Measurements from ENCODE around the gene PRAMEF1. TPM values are rescaled to one million over a fixed set of nuclear protein-coding genes. Genes with fewer than 3 reads are reported as not detected.

PRAMEF1 gene
- total and polyA plus RNA-seq, 2 of the 8 experiments (the other 6 are each of a cell fraction or from before 2014, with no cell fraction given): not detected

GRCh38 chr1:12762766-12763165, 28.4 kb upstream of the PRAMEF1 start (continued):
- no peak for TF ChIP-seq FOSL1 (IDR thresholded peaks at IDR 0.05; ENCODE audit: insufficient read depth, low read depth, low read length)
- TF ChIP-seq RAD21 (IDR thresholded peaks at IDR 0.05 in 1 of 2, conservative IDR thresholded peaks at IDR 0.05 in 1 of 2; ENCODE audit: low read depth in 2 of 2, low read length in 2 of 2): no peak
- TF ChIP-seq CHD1 (IDR thresholded peaks at IDR 0.05; ENCODE audit: low read depth, low read length): no peak
- TF ChIP-seq EP300 (IDR thresholded peaks at IDR 0.05; ENCODE audit: borderline replicate concordance in 1 of 2, low read depth in 2 of 2, low read length in 2 of 2): no peak
- TF ChIP-seq ASH2L (IDR thresholded peaks at IDR 0.05; ENCODE audit: low read length): no peak
- no peak for TF ChIP-seq EZH2 (IDR thresholded peaks at IDR 0.05; ENCODE audit: low read depth, low read length, severe bottlenecking)
- TF ChIP-seq SIX5 (IDR thresholded peaks at IDR 0.05; ENCODE audit: low read depth, low read length): no peak
